ENCODE data around the gene CYSLTR2.
"Not testable (repeated sequence)": the region's sequence is repeated elsewhere in the genome, so short reads cannot be mapped to it uniquely, and the experiment has no call there.

The CYSLTR2 gene

DNA sequence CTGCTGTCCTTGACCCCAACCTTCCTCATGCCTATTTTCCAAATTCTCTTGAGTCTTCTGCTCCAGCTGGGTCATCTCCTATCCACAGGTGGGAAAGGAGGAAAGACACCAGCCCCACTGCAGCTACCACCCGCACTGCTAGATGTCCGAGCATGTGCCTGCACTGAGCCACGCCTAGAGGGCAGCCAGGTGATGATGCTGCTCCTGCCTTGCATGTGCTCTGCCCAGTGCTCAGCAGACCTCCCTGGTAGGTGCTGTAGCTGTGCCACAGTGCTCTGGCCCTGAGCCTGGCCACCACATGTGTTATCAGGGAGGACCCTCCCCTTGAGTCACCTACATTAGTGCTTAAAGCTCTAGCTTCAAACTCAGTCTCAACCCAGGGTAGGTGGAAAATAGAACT, 6.9 kb upstream of the CYSLTR2 start:
- DNase-seq, result no peak

DNA sequence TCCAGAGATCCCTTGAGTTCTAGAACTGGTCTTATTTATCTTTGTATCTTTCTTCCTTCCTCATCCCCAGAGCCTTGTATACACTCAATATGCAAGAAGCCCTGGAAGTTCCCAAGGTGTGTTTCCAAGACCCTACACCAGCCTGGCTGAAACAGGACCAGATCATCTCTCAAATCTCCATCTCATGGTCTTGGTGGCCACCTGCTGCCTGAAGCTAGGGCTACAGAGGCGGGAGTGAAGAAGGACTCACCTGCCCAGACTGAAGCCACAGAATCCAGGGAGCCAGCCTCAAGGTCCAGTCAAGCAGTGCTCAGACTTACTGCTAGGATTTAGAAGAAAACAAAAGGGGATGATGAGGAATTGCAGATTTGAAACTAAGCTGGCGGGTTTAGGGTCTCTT, 6.1 kb upstream of the CYSLTR2 start:
- DNase-seq, result no peak

DNA sequence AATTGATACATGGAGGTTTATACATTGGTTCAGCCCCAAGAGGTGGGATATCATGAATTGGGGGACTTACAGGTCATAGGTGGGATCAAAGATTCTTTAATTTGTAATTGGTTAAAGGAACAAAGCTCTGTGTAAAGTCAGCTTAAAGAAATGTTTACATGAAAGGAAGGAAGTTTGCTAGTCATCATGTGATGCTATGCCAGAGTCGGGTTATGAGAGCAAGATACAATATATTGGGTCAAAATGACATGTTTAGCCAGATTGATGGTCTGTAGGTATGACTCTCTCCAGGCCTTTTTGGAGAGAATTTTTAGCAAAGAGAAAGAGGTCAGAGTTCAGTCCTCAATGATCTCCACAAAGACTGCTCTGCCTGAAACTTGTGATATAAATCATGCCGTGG, 5.3 kb upstream of the CYSLTR2 start:
- no peak for DNase-seq

DNA sequence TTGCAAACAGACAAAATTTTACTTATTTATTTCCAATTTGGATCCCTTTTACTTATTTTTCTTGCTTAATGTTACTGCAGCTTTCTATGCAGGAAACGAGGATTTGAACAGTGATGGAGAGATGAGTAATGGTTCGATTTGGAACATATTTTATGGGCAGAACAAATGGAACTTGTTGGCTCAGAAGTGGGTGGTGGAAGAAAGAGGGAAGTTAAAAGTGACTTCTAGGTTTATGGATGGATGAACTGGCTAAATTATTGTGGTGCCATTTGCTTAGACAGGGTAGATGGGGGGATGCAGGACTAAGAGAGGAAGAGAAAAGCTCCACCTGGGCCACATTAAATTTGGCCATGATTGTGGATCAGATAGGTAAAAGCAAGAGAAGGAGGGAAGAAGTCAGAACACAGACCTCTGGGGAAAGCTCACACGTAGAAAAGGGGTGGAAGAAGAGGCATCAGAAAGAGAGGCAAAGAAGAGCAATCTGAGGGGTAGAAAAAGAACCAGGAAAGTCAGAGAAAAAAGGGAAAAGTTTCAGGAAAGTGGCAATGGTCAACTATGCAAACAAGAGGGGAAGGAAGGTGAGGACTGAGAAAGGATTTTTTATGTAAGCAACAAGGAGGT, 768 bp upstream of the CYSLTR2 start:
- DNase-seq, result no peak

DNA sequence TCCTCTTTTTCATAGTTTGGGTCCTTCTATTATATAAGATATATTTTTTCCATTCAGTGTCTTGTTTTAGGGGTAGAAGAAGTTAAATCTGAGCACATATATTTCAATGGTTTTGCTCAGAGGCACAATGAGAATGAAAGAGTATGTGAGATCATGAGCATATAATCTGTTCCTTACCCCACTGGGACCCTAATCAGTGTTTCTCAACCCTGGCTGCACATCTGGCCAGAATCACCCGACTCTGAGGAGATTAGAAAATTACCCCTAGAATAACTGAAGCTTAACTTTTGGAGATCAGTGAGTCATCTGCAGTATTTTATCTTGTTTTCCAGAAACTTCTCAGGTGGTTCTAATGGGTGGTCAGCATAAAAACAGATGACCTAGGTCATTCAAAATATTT, 782 bp downstream of the CYSLTR2 start:
- no peak for DNase-seq

DNA sequence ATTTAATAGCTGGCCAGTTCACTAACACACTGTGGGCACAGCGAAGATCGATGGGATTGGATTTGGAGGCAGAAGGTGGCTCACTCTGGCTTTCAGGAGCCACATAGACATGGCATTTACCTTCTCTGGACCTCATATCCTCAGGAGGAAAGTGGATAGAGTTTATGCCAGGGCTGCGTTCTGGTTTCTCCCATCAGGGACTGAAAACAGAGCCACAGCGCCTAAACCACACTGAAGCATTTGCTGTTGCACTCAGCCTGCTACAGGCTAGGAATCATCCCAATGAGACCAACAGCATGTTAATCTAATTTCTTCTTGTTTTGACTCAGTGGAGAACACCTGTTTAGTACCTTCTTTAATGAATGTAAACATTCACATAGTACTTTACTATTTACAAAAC, 1.6 kb downstream of the CYSLTR2 start:
- no peak for DNase-seq

DNA sequence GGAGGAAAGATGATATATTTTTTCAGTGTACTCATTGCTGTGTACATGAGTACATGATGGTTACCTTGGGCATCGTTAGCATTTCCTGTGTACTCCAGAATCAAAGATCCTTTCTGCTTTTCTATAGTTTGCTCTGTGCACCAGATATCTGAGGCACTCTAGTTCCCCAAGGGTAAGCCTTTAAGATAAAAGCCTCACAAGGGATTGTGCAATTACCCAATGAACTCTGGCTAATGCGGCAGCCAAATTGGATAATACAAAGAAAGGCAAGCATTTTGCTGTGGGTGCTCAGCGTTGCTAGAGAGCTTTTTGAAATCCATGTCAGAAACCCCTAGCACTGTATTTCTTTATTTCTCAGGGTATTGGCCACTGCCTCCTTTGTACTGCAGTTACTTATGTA, 2.9 kb downstream of the CYSLTR2 start:
- no peak for DNase-seq

DNA sequence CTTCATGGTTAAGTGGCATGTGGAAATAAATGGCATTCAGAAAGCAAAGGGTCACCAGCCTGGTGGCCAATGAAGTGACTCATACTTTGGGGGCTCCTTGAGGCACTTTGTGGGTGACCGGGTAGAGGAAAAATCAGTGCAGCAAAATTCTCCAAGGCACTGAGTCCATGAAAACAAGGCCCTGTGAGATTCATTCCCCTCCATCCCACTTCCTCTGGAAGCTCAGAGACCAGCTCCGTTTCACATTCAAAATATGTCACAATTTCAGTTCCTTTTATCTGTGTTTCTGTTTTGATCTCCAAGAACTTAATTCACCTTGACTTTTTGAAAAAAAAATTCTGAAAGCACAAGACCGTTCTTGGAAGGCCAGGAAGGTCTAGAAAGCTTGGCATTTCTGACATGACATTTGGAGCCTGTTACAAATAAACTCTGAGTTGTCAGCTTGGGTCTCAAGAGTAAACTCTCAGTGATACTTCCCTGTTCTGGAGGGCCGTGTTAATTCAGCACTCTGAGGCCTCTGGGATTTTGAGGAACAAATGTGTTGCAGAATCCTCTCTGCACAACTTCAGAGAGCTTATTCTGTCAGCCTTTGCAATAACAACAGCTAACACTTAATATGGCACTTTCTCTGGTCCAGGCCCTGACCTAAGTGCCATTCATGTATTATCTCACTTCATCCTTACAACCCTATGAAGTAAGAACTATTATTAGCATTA, 6.8 kb downstream of the CYSLTR2 start:
- DNase-seq, result no peak

DNA sequence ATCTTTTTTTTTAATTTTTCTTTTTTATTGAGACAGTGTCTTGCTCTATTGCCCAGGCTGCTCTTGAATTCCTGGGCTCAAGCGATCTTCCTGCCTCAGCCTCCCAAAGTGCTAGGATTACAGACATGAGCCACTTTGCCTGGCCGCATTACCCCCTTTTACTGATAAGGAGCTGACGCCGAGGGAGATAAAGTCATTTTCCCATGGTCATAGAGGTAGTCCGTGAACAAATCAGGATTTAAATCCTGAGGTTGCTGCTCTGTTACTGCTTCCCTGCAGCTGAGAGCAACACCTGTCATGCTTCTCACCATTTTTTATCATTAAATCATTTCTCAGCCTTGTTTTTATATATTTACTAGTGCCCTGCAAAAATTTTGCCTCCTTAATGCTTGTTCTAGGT, 7.4 kb downstream of the CYSLTR2 start:
- DNase-seq, result no peak

DNA sequence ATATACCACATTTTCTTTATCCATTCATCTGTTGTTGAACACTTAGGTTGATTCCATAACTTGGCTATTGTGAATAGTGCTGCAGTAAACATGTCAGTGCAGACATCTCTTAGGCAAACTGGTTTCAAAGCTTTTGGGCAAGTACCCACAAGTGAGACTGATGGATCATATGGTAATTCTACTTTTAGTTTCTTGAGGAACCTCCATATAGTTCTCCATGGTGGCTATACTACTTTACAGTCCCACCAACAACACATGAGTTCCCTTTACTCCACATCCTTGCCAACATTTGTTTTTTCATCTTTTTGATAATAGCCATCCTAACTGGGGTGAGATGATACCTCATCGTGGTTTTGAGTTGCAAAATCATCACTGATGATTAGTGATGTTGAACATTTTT, 8.5 kb downstream of the CYSLTR2 start:
- no peak for DNase-seq

DNA sequence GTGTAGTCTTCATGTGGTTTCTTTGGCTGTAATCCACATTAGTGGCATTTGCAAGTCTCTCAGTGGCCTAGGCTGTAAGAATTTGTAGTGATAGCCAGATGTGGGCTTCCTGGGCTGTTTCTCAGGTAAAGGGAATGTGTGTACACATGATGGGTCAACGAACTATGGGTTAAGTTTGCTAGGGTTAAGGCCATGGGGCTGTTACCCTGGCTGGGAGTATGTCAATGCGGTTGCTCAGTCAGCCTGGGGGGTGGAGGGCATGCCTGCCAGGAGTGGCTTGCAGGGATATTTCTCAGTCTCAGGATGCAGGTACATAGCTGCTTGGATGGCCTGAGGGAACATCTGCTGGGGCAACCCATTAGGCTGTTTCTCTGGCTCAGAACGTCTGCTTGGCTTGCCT, 13.4 kb downstream of the CYSLTR2 start:
- DNase-seq, result no peak

DNA sequence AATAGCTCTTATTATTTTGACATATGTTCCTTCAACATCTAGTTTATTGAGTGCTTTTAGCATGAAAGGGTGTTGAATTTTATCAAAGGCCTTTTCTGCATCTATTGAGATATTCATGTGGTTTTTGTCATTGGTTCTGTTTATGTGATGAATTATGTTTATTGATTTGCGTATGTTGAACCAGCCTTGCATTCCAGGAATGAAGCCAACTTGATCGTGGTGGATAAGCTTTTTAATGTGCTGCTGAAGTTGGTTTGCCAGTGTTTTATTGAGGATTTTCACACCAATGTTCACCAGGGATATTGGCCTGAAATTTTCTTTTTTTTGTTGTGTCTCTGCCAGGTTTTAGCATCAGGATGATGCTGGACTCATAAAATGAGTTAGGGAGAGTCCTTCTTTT, 17.7 kb downstream of the CYSLTR2 start:
- DNase-seq, result not testable (repeated sequence)

DNA sequence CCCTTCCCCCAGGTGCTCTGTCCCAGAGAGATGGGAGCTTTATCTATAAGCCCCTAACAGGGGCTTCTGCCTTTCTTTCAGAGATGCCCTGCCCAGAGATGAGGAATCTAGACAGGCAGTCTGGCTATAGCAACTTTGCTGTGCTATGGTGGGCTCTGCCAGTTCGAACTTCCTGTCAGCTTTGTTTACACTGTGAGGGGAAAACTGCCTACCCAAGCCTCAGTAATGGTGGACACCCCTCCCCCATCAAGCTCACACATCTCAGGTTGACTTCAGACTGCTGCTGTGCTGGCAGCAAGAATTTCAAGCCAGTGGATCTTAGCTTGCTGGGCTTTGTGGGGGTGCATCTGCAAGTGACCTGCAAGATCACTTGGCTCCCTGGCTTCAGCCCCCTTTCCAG, 21.5 kb downstream of the CYSLTR2 start:
- DNase-seq, result no peak

DNA sequence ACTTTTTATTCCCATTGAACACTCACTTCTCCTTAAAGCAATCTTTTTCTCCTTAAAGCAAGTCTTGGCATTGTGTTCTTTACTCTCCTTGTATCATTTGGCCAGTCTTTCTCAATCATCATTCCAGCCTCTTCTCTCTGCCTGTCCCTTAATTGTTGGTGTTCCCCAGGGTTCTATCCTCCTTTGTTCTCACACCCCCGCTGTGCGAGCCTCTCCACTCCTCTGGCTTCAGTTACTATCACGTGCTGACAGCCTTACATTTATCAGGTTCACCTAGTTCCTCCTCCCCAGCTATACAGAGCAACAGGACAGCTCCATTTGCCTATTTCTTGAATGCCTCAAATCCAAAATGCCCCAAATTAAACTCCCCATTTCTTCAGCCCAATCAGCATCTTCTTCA, 24.6 kb downstream of the CYSLTR2 start:
- no peak for DNase-seq

DNA sequence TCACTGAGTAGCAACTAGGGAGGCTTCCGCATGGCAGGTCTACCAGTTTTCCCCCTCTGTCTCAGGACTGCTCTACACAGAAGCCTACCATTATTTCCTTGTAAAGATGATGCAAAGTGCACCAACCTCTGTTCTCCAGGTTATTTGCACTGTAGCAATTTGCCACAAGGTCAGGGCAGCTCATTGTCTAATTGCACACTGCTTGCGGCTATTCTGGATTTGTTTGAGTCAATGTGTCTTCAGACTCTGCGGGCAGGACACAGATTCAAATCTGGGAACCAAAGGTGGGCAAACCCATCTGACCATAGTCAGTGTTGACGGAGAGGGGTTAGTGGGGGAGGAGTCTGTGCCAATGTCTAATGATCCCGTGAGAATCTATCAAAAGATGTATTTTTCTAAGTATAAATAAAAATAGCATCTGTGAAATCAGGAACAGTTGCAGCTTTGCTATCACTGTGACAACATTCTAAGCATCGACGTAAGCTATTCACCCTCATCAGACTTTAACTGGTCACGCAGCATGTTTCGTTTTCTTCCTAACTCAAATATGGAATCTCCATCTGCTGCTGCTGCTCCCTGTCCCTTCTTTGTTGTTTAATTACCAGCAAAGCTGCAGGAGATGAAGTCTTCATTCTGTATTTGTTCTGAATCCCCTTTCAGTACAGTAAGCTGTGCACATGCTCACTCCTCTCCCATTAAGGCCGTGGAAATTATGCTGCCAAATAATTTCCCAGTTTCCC, 26.4 kb downstream of the CYSLTR2 start:
- no peak for DNase-seq

DNA sequence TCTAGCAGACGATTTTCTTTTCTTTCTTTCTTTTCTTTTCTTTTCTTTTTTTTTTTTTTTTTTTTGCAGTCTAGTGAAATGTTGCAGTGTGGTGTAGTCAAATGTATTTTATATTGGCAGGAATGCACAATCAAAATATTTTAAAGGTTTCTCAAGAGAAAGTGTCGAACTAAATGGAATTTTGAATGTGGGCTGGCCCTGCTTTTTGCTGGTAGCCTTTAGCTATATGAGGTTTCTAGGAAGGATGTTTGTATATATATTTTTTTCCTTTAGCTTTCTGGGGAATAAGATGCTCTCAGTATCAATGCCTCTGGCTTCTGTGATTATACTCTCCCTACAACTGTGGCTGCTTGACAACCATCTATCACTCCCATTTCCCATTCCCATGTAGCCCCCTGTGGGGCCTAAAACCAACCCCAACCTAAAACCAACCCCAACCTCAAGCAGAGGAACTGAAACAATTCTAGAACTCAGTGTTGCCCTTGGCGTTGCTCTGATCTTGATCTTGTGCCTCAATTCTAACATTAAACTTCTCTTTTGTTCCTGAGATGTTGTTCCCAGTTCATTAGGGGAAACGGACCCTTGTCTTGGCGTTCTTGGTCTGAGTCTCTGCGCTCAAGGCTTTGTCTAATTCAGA, 27.1 kb downstream of the CYSLTR2 start:
- DNase-seq, result no peak

DNA sequence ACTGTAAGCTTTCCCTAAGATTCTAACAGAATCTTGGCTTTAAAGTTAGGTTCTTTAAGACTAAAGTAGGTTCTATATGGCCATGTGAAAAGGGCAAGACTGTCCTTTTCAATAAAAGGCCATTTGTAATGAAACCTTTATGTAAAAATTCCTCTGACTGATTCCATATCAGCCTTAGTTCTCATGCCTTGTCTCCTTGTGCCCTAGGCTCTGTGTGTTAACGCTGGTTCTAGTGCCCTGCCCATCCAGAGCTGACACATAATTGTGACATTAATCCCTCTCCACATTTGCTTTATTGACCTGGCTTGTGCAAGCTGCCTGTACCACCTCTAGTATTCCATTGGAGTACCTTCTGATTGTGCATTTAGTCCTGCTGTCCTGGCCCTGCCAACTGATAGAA, 28.2 kb downstream of the CYSLTR2 start:
- DNase-seq, result no peak

DNA sequence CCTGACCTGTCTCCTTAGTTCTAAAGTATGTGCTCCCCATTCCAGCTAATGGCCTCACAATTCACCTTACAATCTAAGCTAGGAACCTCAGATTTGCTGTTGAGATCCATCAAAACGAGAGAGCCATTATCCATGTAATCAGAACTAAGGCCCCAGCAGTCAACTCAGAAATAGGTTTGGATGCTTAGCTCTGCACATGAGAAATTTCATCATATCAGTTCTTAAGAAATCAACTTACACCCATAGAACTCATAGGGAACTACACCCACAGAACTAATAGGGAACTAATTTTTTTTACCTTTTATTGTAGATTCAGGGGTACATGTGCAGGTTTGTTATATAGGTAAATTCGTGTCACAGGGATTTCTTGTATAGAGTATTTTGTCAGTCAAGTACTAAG, 28.7 kb downstream of the CYSLTR2 start:
- no peak for DNase-seq

DNA sequence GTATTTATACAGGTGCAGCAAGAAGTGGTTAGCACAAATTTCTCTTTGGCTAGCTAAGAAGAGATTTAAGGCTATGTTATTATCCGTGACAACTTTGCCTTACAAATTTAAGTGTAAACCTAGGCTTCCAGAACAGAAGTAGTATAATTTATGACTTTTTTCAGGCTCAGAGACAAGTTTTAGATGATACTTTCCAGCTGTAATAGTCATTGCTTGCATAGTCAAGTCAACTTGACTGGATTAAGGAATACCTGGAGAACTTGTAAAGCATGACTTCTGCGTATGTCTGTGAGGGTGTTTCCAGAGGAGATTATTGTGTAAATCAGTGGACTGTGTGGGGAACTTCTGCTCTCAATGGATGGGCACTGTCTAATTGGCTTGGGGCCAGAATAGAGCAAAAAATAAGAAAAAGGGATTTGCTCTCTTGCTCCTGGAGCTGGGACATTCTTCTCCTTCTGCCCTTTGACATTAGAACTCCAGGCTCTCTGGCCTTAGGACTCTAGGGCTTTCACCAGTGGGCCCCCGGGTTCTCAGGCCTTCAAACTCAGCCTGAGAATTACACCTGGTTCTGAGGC, 33.0 kb downstream of the CYSLTR2 start:
- no peak for DNase-seq

DNA sequence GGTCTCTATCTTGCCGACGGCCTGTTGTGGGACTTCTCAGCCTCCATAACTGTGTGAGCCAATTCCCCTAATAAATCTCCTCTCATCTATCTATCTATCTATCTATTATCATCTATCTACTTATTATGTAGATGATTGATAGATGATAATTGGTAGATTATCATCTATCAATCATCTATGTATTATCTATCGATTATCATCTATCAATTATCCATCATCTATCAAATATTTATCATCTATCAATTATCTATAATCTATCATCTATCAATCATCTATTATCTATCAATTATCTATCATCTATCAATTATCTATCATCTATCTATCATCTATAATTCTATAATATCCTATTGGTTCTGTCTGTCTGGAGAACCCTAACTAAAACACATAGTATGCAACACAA, 33.5 kb downstream of the CYSLTR2 start:
- no peak for DNase-seq

DNA sequence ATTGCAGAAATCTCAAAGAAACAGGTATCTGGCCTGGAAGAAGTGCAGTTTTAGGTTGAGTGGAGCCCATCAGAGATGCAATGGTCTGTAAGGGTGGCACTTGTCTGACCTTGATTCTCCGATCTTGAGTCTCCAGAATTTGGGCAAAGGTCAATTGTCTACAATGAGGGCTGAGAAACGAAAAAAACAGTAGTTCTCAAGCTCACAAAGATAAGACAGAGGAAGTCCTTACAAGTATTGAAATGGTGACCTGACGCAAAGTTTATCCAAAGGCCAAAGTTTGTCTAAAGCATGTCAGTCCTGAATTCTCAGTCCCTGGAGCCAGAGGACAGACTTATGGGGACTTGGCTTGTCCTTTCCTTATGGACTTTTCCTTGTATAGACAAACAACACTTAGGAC, 40.3 kb downstream of the CYSLTR2 start:
- DNase-seq, result no peak

DNA sequence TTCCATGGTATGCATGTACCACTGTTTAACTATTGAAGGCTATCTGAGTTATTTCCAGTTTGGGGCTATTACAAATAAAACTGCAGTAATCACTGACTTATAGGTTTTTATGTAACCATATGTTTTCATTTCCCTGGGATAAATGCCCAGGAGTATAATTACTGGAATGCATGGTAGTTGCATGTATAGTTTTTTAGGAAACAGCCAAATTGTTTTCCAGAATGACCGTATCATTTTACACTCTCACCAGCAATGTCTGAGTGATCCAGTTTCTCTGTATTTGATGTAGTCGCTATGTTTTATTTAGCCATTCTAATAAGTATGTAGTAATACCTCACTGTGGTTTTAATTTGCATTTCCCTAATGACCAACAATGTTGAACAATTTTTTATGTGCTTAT, 42.0 kb downstream of the CYSLTR2 start:
- DNase-seq, result no peak

DNA sequence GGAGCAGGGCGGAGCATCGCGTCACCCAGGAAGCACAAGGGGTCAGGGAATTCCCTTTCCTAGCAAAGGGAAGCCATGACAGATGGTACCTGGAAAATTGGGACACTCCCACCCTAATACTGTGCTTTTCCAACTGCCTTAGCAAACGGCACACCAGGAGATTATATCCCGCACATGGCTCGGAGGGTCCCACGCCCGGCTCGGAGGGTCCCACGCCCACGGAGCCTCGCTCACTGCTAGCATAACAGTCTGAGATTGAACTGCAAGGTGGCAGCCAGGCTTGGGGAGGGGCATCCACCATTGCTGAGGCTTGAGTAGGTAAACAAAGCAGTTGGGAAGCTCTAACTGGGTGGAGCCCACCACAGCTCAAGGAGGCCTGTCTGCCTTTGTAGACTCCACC, 42.9 kb downstream of the CYSLTR2 start:
- not testable (repeated sequence) for DNase-seq

DNA sequence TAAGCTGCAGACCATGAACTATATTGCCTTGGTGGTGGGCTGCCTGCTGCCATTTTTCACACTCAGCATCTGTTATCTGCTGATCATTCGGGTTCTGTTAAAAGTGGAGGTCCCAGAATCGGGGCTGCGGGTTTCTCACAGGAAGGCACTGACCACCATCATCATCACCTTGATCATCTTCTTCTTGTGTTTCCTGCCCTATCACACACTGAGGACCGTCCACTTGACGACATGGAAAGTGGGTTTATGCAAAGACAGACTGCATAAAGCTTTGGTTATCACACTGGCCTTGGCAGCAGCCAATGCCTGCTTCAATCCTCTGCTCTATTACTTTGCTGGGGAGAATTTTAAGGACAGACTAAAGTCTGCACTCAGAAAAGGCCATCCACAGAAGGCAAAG, 53.7 kb downstream of the CYSLTR2 start:
- DNase-seq, result no peak
